Globus pallidus (tissue), 1 donor: ENCODE results near the gene IKZF1.

Experiments
- DNase-seq: peaks from one replicate; pipeline ENCODE4 v3.0.0-alpha.2; 2015; ENCODE audit warnings: low spot score

IKZF1 gene

GRCh38 chr7:50308532-50309385, 4.2 kb downstream of the IKZF1 start:
- DNase-seq: no peak

GRCh38 chr7:50309721-50310120, 5.2 kb downstream of the IKZF1 start:
- no peak for DNase-seq

GRCh38 chr7:50310361-50310760, 5.8 kb downstream of the IKZF1 start:
- no peak for DNase-seq

DNA sequence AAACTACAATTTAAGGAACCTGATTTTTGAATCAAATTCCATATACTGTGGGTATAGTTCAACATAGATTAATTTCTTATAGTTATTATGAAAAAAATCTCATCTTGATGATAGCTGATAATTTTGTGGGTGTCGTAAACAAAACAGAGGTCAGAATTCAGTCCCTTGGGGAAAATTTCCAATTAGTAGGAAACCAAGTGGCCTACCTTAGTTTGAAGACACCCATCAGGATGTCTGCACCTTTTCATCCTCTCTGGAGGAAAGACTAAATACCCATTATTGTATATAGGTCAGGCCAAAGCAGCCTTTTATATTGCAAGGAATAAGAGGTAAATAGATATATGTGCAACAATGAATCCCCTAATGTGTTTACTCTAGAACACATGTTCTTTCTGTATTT, 6.4 kb downstream of the IKZF1 start:
- DNase-seq: no peak

DNA sequence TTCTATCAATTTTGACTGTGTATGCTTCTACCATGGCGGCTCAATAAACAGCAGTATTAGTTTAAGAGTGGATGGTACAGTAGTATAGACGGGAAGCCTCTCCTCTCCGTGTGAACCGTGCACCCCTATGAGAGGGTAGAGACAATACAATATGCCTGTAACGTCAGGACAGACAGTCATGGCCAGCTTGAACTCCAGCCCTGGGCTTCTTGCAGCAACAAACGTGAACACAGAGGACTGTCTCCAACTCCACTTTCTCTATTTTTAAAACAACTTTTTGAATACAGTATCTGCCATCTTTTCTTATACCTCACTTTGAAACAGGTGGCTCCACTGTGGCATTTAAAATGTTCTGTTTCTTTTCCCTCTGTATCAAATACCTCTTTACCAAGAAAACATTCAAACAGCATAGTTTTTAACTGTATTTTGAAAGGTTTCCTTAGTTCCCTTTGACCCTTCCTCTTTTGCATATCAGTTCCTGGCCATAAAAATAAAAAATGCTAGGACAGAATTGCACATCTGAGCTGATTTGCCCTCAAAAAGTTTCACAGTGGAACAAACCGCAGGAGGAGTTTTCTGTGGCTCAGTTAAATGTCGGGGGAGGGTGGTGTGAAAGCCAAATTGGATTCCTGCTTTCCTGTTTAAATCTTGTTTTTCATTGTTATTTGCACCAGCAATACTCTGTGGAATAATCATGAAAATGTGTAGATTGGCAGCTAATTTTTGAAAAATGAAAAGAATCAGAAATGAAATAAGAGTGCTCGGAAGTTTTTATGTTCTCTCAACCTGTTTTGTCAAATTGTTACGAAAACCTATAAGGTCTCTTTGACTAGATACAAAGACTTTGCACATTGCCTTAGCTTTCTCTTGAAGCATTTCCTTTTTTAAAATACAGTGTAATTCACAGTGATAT, 8.0 kb downstream of the IKZF1 start:
- DNase-seq: no peak

- no peak for DNase-seq
These were observed 10.5 kb downstream of the IKZF1 start for GRCh38 chr7:50314836-50315592.

GRCh38 chr7:50315739-50316671, 11.5 kb downstream of the IKZF1 start:
- no peak for DNase-seq

GRCh38 chr7:50317221-50317678, 12.7 kb downstream of the IKZF1 start:
- DNase-seq: no peak

DNA sequence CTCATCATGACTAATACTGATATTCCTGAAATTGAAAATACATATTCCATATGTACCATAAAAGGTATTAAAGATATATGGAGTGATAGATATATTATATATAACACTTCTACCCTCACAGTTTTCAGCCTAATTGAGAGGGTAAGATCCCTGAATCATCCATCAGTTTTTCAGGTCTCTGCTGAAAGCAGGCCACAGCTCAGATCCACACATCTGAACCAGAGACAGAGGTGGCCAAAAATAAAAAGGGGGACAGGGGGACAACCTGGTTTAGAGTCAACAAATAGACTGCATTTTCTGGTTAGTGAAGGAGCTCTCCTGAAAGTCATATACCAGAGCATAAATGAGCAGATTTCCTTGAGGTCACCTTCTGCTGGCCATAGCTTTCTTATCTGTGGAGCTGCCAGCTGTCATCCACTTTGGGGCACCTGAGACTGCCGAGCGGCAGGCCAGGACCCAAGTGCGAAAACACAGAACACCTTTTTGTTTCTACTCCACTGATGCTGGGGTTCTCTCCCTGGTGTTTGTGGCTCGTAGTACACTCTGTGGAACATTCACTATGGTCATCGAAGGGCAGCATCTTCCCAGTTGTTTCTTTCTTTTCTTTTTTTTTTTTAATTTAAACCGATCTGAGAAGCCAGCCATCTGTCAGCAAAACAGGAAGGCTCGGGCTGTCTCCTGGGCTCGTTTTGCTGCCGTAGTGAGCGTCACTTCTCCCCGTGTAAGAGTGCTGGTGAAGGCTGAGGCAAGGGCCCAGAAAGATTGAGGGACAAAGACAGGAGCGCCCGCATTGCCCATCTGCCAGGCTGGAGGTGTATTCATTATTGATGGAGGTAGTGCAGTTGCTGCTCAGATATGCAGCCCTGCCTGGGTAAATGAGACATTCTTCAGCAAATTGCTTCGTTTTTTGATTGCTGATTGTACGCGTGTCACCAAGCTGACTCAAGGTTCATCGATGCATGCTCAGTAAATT, 13.5 kb downstream of the IKZF1 start:
- no peak for DNase-seq

- DNase-seq: no peak
These were observed 17.1 kb downstream of the IKZF1 start for GRCh38 chr7:50321487-50322067.

DNA sequence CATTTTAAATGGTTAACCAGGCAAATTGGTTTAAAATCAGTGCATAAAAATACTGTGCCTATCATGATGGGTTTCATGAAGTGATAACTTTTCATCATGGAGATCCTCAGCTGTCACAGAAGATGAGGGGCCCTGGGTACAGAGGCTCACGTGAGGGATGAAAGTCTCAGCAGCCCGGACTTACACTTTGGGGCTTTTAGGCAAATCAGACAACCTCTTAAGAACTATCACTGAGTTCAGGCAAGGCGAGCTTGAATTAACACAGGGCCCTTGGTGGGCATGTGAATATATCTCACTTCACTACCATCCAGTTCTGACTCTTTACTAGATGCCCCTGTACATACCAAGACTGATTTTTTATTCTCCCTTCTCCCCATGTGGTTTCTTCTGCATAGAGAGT, 19.6 kb downstream of the IKZF1 start:
- DNase-seq: no peak

DNA sequence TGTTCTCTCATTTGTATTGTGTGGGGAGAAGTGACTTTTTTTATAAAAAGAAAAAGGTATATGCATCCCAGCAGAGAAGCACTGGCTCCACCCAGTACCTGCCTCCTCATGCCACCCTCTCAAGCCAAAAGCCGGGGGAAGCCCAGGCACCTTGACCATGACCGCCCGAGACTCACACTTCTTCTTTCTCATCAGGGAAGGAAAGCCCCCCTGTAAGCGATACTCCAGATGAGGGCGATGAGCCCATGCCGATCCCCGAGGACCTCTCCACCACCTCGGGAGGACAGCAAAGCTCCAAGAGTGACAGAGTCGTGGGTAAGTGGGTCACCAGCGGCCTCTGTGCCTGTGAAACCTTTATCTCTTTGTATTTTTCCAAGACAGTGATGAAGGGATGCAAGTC, 22.9 kb downstream of the IKZF1 start:
- no peak for DNase-seq

- DNase-seq: no peak
These were observed 25.3 kb downstream of the IKZF1 start for GRCh38 chr7:50329775-50330174.

DNA sequence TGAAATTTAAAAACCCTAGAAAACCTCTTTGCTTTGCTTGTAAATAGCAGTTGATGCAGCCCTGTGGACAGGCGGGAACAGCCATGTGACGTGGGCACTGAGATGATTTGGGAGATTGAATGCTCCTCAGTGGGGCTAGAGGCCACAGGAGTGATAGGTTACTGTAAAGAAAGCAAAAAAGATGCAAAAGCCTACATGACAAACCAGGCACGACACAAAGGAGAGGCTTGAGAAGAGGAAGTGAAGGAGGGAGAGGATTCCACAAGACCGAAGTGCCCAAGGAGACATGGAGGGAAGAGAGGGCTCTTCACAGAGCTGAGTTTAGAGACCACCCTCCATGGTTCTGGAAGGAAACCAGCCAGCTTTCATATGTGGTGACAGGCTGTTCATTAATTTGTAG, 25.7 kb downstream of the IKZF1 start:
- DNase-seq: no peak

DNA sequence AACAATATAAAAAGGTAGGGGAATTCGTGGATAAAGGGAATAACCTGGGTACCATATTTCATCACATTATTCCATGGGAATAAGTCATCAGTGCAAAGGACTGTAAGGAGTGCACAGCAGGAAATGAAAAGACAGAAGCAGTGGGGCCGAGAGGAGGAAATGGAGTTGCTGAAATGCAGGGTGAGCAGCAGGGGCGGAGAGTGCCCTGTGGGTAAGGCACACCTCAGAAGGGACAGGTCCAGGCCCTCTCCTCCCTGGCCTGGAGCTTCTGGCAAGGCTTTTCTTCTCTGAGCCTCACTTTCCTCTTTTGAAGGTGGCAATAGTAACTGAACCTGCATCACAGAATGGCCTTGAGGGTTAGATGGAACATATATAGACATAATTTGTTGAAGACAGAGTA, 26.2 kb downstream of the IKZF1 start:
- DNase-seq: no peak

DNA sequence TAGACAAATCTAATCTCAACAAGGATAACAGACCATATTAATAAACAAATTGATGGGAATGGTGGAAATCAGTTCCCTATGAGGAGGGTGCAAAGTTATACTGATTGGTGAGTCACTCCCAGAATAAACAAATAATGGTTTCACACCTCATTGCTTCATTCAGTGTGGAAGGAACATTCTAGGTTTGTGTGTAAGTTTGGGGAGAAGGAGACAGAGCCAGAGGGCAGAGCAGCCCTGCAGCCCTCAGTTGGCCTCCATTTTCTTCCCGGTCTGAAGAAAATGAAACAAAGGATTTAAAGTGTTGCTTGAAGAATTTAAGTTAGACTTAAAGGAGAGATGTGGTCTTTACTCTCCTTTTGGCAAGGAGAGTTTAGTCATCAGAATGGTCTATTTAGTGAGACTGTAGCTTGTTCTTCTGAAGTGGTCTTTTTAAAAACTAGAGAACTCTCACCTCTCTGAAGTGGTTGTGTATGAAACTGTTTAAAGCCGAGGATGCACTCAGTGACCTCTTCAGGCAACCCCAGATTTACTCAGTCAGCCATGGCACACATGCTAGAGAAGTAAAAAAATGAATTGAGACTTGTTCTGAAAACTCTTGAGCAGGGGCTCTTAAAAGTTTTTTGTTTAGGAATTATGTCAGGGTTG, 27.2 kb downstream of the IKZF1 start:
- no peak for DNase-seq

GRCh38 chr7:50332241-50333165, 28.0 kb downstream of the IKZF1 start:
- no peak for DNase-seq

GRCh38 chr7:50333221-50333651, 28.7 kb downstream of the IKZF1 start:
- DNase-seq: no peak
